H1 (cell line): Measurements from ENCODE around the gene FBXO28. TPM values are rescaled to one million over a fixed set of nuclear protein-coding genes. Genes with fewer than 3 reads are reported as not detected.

Source experiments
- CTCF ChIA-PET: fragments of 300-600 bp; sonication (Branson Sonifier 250); formaldehyde crosslinking; loops from one replicate; lab custom pipeline; 2021; ENCODE audit not compliant: partially characterized antibody; lab: Charles Lee
- POLR2A ChIA-PET: fragments of 300-600 bp; sonication (Branson Sonifier 250); formaldehyde crosslinking; loops from one replicate; lab custom pipeline; 2021; ENCODE audit warnings: inconsistent platforms; ENCODE audit not compliant: partially characterized antibody; lab: Charles Lee
- DNase-seq, 2 experiments: peaks; one replicate each; pipeline versions ENCODE4 v3.0.0 to v3.0.0-alpha.2; 2010 to 2022; ENCODE audit warnings: low spot score in 2 of 2, low read depth in 1 of 2, mixed read lengths in 1 of 2
- FAIRE-seq: peaks from 2 replicates; lab custom pipeline; 2011; peaks lifted over from hg19 to GRCh38; lab: Jason Lieb, UNC
- H2AFZ ChIP-seq: 2 replicates; pipeline ENCODE4 v1.8.1; 2012; ENCODE audit warnings: low read length, inconsistent platforms
- H2AK5ac ChIP-seq: 2 replicates; pipeline ENCODE4 v1.6.1; 2013; ENCODE audit warnings: low read depth, low read length
- H2BK120ac ChIP-seq: replicated peaks from 2 replicates; pipeline ENCODE3; 2013; ENCODE audit warnings: low read depth, low read length, inconsistent platforms
- H2BK12ac ChIP-seq: 2 replicates; pipeline ENCODE4 v1.6.1; 2013; ENCODE audit warnings: low read depth, low read length
- H2BK15ac ChIP-seq: 2 replicates; pipeline ENCODE4 v1.6.1; 2013; ENCODE audit warnings: low read length
- H2BK20ac ChIP-seq: 2 replicates; pipeline ENCODE4 v1.6.1; 2013; ENCODE audit warnings: low read length
- H2BK5ac ChIP-seq: 2 replicates; pipeline ENCODE4 v1.6.1; 2013; ENCODE audit warnings: low read depth, low read length
- H3K14ac ChIP-seq: 2 replicates; pipeline ENCODE4 v1.6.1; 2013; ENCODE audit warnings: inconsistent platforms; ENCODE audit not compliant: insufficient read length
- H3K18ac ChIP-seq: 2 replicates; pipeline ENCODE4 v1.6.1; 2013; ENCODE audit warnings: low read length; ENCODE audit errors: extremely low read depth
- H3K23ac ChIP-seq: 2 replicates; pipeline ENCODE4 v1.6.1; 2013; ENCODE audit warnings: inconsistent platforms; ENCODE audit not compliant: insufficient read length
- H3K23me2 ChIP-seq: 2 replicates; pipeline ENCODE4 v1.6.1; 2013; ENCODE audit warnings: low read depth, low read length
- H3K27ac ChIP-seq: 2 replicates; pipeline ENCODE4 v1.6.1; 2011; ENCODE audit warnings: low read depth, low read length, inconsistent platforms
- H3K27me3 ChIP-seq, 4 experiments: replicated peaks in 1 of 4; 1 replicate in 1 of 4; 2 replicates in 3 of 4; pipeline versions ENCODE4 v1.6.1 to v1.8.1; 2011 to 2013; ENCODE audit warnings: low read length in 3 of 4, mild to moderate bottlenecking in 3 of 4, inconsistent platforms in 2 of 4, mixed read lengths in 2 of 4, moderate library complexity in 1 of 4; ENCODE audit not compliant: control insufficient read depth in 3 of 4, insufficient read depth in 3 of 4; ENCODE audit errors: extremely low read depth in 1 of 4
- H3K36me3 ChIP-seq, 4 experiments: 2 replicates each; pipeline versions ENCODE4 v1.6.1 to v1.8.1; 2011 to 2013; ENCODE audit warnings: mild to moderate bottlenecking in 4 of 4, low read length in 3 of 4, moderate library complexity in 2 of 4, control low read depth in 1 of 4, inconsistent platforms in 1 of 4; ENCODE audit not compliant: insufficient read depth in 4 of 4, control insufficient read depth in 2 of 4
- H3K4ac ChIP-seq: replicated peaks from 2 replicates; pipeline ENCODE3; 2013; ENCODE audit warnings: low read length, low read depth, mixed read lengths, inconsistent platforms; ENCODE audit not compliant: insufficient read length
- H3K4me1 ChIP-seq, 4 experiments: replicated peaks in 1 of 4; 1 replicate in 1 of 4; 2 replicates in 3 of 4; pipeline versions ENCODE4 v1.6.1 to v1.8.1; 2011 to 2013; ENCODE audit warnings: low read length in 3 of 4, inconsistent platforms in 2 of 4, mixed read lengths in 1 of 4; ENCODE audit not compliant: insufficient read depth in 4 of 4, control insufficient read depth in 3 of 4
- H3K4me2 ChIP-seq, 2 experiments: 2 replicates each; pipeline versions ENCODE4 v1.6.1 to v1.8.1; 2011 to 2013; ENCODE audit warnings: low read depth in 2 of 2, low read length in 2 of 2, control low read depth in 1 of 2, inconsistent platforms in 1 of 2, mild to moderate bottlenecking in 1 of 2; ENCODE audit not compliant: insufficient read depth in 1 of 2
- H3K4me3 ChIP-seq, 4 experiments: fragments of 200-600, 300-600 bp in 1 of 4; sonication (generic), shearing (Covaris generic), sonication (Bioruptor Twin) in 1 of 4; 2 replicates each; pipeline versions ENCODE4 v1.5.1 to v1.8.1; 2011 to 2016; ENCODE audit warnings: low read length in 4 of 4, low read depth in 3 of 4, control low read depth in 2 of 4, inconsistent platforms in 2 of 4, mild to moderate bottlenecking in 2 of 4, mixed read lengths in 1 of 4, moderate library complexity in 1 of 4; ENCODE audit not compliant: insufficient read depth in 2 of 4; ENCODE audit errors: extremely low read depth in 1 of 4
- H3K56ac ChIP-seq: replicated peaks from 2 replicates; pipeline ENCODE3; 2013; ENCODE audit warnings: low read depth, mild to moderate bottlenecking, mixed read lengths, low read length, inconsistent platforms; ENCODE audit not compliant: insufficient read length
- H3K79me1 ChIP-seq: 2 replicates; pipeline ENCODE4 v1.6.1; 2013; ENCODE audit warnings: low read depth, low read length, control low read depth
- H3K79me2 ChIP-seq, 2 experiments: 2 replicates each; pipeline versions ENCODE4 v1.6.1 to v1.8.1; 2012 to 2013; ENCODE audit warnings: low read length in 2 of 2, mild to moderate bottlenecking in 2 of 2, inconsistent platforms in 1 of 2; ENCODE audit not compliant: insufficient read depth in 2 of 2, control insufficient read depth in 1 of 2
- H3K9ac ChIP-seq, 4 experiments: replicated peaks in 1 of 4; 1 replicate in 1 of 4; 2 replicates in 3 of 4; pipeline versions ENCODE4 v1.6.1 to v1.8.1; 2011 to 2013; ENCODE audit warnings: low read depth in 3 of 4, low read length in 3 of 4, control low read depth in 2 of 4, mild to moderate bottlenecking in 2 of 4, moderate library complexity in 2 of 4, inconsistent platforms in 1 of 4; ENCODE audit errors: extremely low read depth in 1 of 4
- H3K9me3 ChIP-seq, 2 experiments: 2 replicates each; pipeline versions ENCODE4 v1.6.1 to v1.8.1; 2012 to 2013; ENCODE audit warnings: mild to moderate bottlenecking in 2 of 2, moderate library complexity in 2 of 2, control low read depth in 1 of 2, inconsistent platforms in 1 of 2, low read depth in 1 of 2, low read length in 1 of 2, mixed read lengths in 1 of 2; ENCODE audit not compliant: insufficient read depth in 2 of 2
- H4K20me1 ChIP-seq, 2 experiments: replicated peaks in 1 of 2; 2 replicates each; pipeline versions ENCODE3 to v1.8.1; 2011 to 2013; ENCODE audit warnings: inconsistent platforms in 2 of 2, low read length in 2 of 2, mild to moderate bottlenecking in 1 of 2; ENCODE audit not compliant: insufficient read depth in 2 of 2, control insufficient read depth in 1 of 2
- H4K5ac ChIP-seq: 2 replicates; pipeline ENCODE4 v1.6.1; 2013; ENCODE audit warnings: low read length, low read depth, mixed read lengths, inconsistent platforms; ENCODE audit not compliant: insufficient read length
- H4K8ac ChIP-seq: 2 replicates; pipeline ENCODE4 v1.8.0; 2013; ENCODE audit warnings: mild to moderate bottlenecking, moderate library complexity, low read length, inconsistent platforms; ENCODE audit not compliant: insufficient read depth; ENCODE audit errors: extremely low read depth
- H4K91ac ChIP-seq: replicated peaks from 2 replicates; pipeline ENCODE3; 2013; ENCODE audit warnings: low read length, mixed read lengths, inconsistent platforms; ENCODE audit not compliant: insufficient read length
- ATF3 ChIP-seq: IDR thresholded peaks from 2 replicates; pipeline ENCODE4 v1.6.1; 2011; ENCODE audit warnings: low read depth, mild to moderate bottlenecking, low read length; ENCODE audit not compliant: insufficient read depth
- CREB1 ChIP-seq: IDR thresholded peaks from 2 replicates; pipeline ENCODE4 v1.6.1; 2012; ENCODE audit warnings: inconsistent platforms
- EGR1 ChIP-seq: IDR thresholded peaks from 2 replicates; pipeline ENCODE4 v1.6.1; 2011; ENCODE audit warnings: low read depth, low read length, borderline replicate concordance
- HDAC2 ChIP-seq, 2 experiments: fragments of 300-600 bp in 1 of 2; sonication (generic) in 1 of 2; IDR thresholded peaks; 2 replicates each; pipeline ENCODE4 v1.6.1; 2011 to 2012; ENCODE audit warnings: low read depth in 2 of 2, low read length in 2 of 2, mild to moderate bottlenecking in 2 of 2, moderate library complexity in 2 of 2, borderline replicate concordance in 1 of 2, inconsistent platforms in 1 of 2
- NANOG ChIP-seq: IDR thresholded peaks from 2 replicates; pipeline ENCODE4 v1.6.1; 2011; ENCODE audit warnings: low read length, low read depth, mild to moderate bottlenecking, inconsistent platforms; ENCODE audit not compliant: insufficient read depth, poor library complexity, severe bottlenecking
- PHF8 ChIP-seq: fragments of 200-600 bp; sonication (generic); conservative IDR thresholded peaks from 2 replicates; pipeline ENCODE4 v1.7.1; 2012; ENCODE audit warnings: low read depth, mild to moderate bottlenecking, inconsistent platforms, low read length, moderate library complexity
- RBBP5 ChIP-seq: IDR thresholded peaks from 2 replicates; pipeline ENCODE4 v1.7.1; 2012; ENCODE audit warnings: low read depth, mild to moderate bottlenecking, inconsistent platforms, low read length, moderate library complexity, borderline replicate concordance
- SP2 ChIP-seq: IDR thresholded peaks from 2 replicates; pipeline ENCODE4 v1.6.1; 2012; ENCODE audit warnings: mild to moderate bottlenecking, low read length, inconsistent platforms
- TAF7 ChIP-seq: optimal IDR thresholded peaks from 2 replicates; pipeline ENCODE3; 2011; ENCODE audit warnings: low read depth, mild to moderate bottlenecking, inconsistent platforms, low read length, moderate library complexity, borderline replicate concordance
- TBP ChIP-seq: IDR thresholded peaks from 2 replicates; pipeline ENCODE4 v1.6.1; 2011; ENCODE audit warnings: low read depth, low read length, improper control_type of control experiment
- WGBS, 2 experiments: shearing (Covaris generic) in 1 of 2; methylation state at CpG; one replicate each; pipeline versions ENCODE4 v1.1.6 to v1.1.7; 2013 to 2015; ENCODE audit warnings: low lambda C conversion rate in 2 of 2, mixed read lengths in 2 of 2, inconsistent platforms in 1 of 2, low coverage in 1 of 2, missing lambda C conversion rate in 1 of 2; ENCODE audit not compliant: insufficient replicate concordance in 2 of 2, insufficient coverage in 1 of 2, insufficient read length in 1 of 2; ENCODE audit errors: extremely low coverage in 1 of 2, missing lambda C conversion rate in 1 of 2; 5-methylcytosine and 5-hydroxymethylcytosine counted together
- polyA plus RNA-seq, 7 experiments: library from polyadenylated mRNA; depleted of rRNA in 3 of 7; stranded (reverse) in 5 of 7; unstranded in 2 of 7; fragments of >200 nt in 5 of 7; fragments of 200-250 nt in 2 of 7; gene quantifications; 1 replicate in 5 of 7; 2 replicates in 1 of 7; 4 replicates in 1 of 7; pipeline versions ENCODE4 v1.2.1 to v1.2.3, GENCODE V29; 2011 to 2013; ENCODE audit warnings: missing spikeins in 2 of 7, mixed read lengths in 2 of 7
- total RNA-seq: library from RNA; stranded (reverse); fragmentation: NEBNext Ultra II Directional; extraction: Animal tissue kit (Norgen Biotek cat#: 25700); gene quantifications from 2 replicates; pipeline ENCODE4 v1.2.1, GENCODE V29; 2021

Gene FBXO28
- total and polyA plus RNA-seq, 2 of the 8 experiments (the other 6 are each of a cell fraction or from before 2014, with no cell fraction given) = 10.3 to 42.5 TPM

DNA sequence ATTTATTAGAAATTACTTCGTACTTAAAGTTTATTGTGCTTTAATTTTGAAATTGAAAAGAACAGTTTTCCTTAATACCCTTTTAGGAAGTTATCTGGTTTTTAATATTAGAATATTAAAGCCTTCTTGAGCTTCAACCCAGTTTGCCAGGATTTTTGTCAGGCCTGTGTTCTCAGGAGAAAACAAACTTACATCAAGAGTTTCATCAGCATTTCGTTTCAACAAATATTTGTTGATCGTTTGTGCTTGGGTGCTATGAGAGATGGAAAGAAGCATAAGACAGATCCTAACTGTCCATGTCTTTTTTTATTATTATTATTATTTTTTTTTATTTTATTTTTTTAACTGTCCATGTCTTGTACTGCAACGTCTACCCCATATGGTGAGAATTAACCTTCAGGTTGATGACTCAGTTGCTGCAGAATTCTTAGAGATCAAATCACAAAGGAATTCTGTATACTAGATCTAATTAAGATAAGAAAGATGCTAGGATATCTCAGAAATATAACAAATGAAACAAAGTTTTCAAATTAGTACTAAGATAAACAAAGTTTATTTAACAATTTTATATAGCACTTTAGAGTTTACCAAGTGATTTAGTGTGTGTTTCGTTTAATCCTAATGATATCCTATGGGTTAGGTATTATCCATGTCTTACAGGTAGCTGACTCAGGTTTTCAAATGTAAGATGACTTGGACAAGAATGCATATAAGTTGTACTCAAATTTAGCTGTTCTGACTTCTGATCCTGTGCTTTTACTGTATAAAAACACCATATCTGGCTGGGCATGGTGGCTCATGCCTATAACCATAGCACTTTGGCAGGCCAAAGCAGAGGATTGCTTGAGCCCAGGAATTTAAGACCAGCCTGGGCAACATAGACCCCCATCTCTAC is 14.3 kb downstream of the FBXO28 start:
- H3K27ac ChIP-seq = no peak overlapping the region
- no peak overlapping the region for H3K18ac ChIP-seq
- no peak for DNase-seq
- no peak overlapping the region for H3K4me2 ChIP-seq
- no peaks in the 10 kb centered on the region for H3K79me1 ChIP-seq
- no peak overlapping the region for H2AFZ ChIP-seq
- H2BK20ac ChIP-seq = no peak overlapping the region
- H4K20me1 ChIP-seq = peaks cover 4 to 7% of the 10 kb centered on the region in 2 experiments
- no peaks in the 10 kb centered on the region for H3K23me2 ChIP-seq
- no peak overlapping the region for H2BK120ac ChIP-seq
- no peak overlapping the region for H2BK12ac ChIP-seq
- no peaks in the 10 kb centered on the region; a peak in 1 of 7 replicates for H3K4me1 ChIP-seq
- no peak overlapping the region for H3K14ac ChIP-seq
- no peaks in the 10 kb centered on the region for H3K9me3 ChIP-seq
- H3K9ac ChIP-seq = no peak overlapping the region
- no peak overlapping the region for H4K91ac ChIP-seq
- H2AK5ac ChIP-seq = no peak overlapping the region
- no peak overlapping the region for H3K4ac ChIP-seq
- H3K79me2 ChIP-seq = peaks cover 0 to 59% of the 10 kb centered on the region in 2 experiments; a peak in 2 of 4 replicates
- no peak overlapping the region for H4K8ac ChIP-seq
- no peak overlapping the region for H3K56ac ChIP-seq
- H3K4me3 ChIP-seq = no peak overlapping the region
- H3K36me3 ChIP-seq = peaks cover 13 to 32% (median 26%) of the 10 kb centered on the region in 4 experiments
- no peak overlapping the region for H2BK5ac ChIP-seq
- ChIA-PET POLR2A (interaction anchor here (1.5 to 1.9 kb wide), 2 partner anchors 34 to 68 kb away, joined by 3 to 4 read pairs; no protein-coding TSS in a partner anchor), CTCF (interaction anchor here (0.6 to 1.7 kb wide), 3 partner anchors 24 to 159 kb away, joined by 3 to 6 read pairs (median 4); no protein-coding TSS in a partner anchor)
- FAIRE-seq = no peak
- H3K27me3 ChIP-seq = no peaks in the 10 kb centered on the region
- no peak overlapping the region for H2BK15ac ChIP-seq
- WGBS, 2 experiments = 88% methylated on average over 5 of the region's 5 CpGs; no CpG with 5 or more reads in 1 of the 2 experiments
- no peak overlapping the region for H3K23ac ChIP-seq
- no peak overlapping the region for H4K5ac ChIP-seq
- no peak for TF ChIP-seq EGR1
- TF ChIP-seq PHF8 = no peak
- no peak for TF ChIP-seq HDAC2 (IDR thresholded peaks at IDR 0.05; ENCODE audit: borderline replicate concordance in 1 of 2, low read depth in 2 of 2, low read length in 2 of 2)
- no peak for TF ChIP-seq SP2
- no peak for TF ChIP-seq CREB1
- TF ChIP-seq TBP = no peak
- TF ChIP-seq NANOG = no peak
- TF ChIP-seq TAF7 = no peak
- no peak for TF ChIP-seq RBBP5
- TF ChIP-seq ATF3 = no peak
